K562 (cell line): ENCODE results near the gene GRAMD2B. TPM values are rescaled to one million over a fixed set of nuclear protein-coding genes. Genes with fewer than 3 reads are reported as not detected.

Experiments used
- ATAC-seq: fragments of 200-7000 bp; cut with Tn5 transposase; 3 replicates; pipeline ENCODE4 v1.9.1; 2020; ENCODE audit warnings: moderate library complexity
- BruUV-seq: library from RNA; stranded (reverse); fragments of 400-500 nt; replicated peaks from 2 replicates; lab custom pipeline; 2021; lab: Mats Ljungman, UMichigan
- CTCF ChIA-PET: fragments of 300-600 bp; formaldehyde crosslinking; extraction: SDS; loops from one replicate; lab custom pipeline; 2021; ENCODE audit warnings: low intra/inter-chr PET ratio; lab: Yijun Ruan, JAX
- POLR2A ChIA-PET: fragments of 300-600, 350-650 bp; sonication (Branson Sonifier 250); formaldehyde crosslinking; extraction: SDS; loops from one replicate; lab custom pipeline; 2021; ENCODE audit warnings: antibody characterized with exemption, inconsistent platforms; lab: Yijun Ruan, JAX
- DNase-seq, 4 experiments: peaks; one replicate each; pipeline versions ENCODE4 v3.0.0 to v3.0.0-alpha.2; 2011 to 2018; ENCODE audit warnings: low spot score in 3 of 4, mixed read lengths in 3 of 4; ENCODE audit errors: extremely low read depth in 1 of 4
- FAIRE-seq: peaks from 2 replicates; lab custom pipeline; 2011; peaks lifted over from hg19 to GRCh38; lab: Jason Lieb, UNC
- H2AFZ ChIP-seq: 2 replicates; pipeline ENCODE4 v1.6.0; 2011; ENCODE audit warnings: low read depth, low read length, control low read depth, inconsistent platforms
- H3K27ac ChIP-seq: fragments of 200-600 bp; 3 replicates; pipeline ENCODE4 v1.8.0; 2011; ENCODE audit warnings: low read depth, mild to moderate bottlenecking, control low read depth, inconsistent platforms, low read length, moderate library complexity, mixed read lengths; ENCODE audit errors: extremely low read depth
- H3K27me3 ChIP-seq, 2 experiments: fragments of 300-600 bp in 1 of 2; 2 replicates in 1 of 2; 3 replicates in 1 of 2; pipeline versions ENCODE4 v1.6.0 to v1.8.0; 2011; ENCODE audit warnings: inconsistent platforms in 2 of 2, low read length in 2 of 2, mild to moderate bottlenecking in 1 of 2, mixed read lengths in 1 of 2, moderate library complexity in 1 of 2; ENCODE audit not compliant: control insufficient read depth in 2 of 2, insufficient read depth in 2 of 2
- H3K36me3 ChIP-seq: fragments of 300-600 bp; 3 replicates; pipeline ENCODE4 v1.8.0; 2011; ENCODE audit warnings: mild to moderate bottlenecking, low read length, inconsistent platforms; ENCODE audit not compliant: control insufficient read depth, insufficient read depth
- H3K4me1 ChIP-seq, 2 experiments: fragments of 200-600 bp in 1 of 2; replicated peaks in 1 of 2; 2 replicates in 1 of 2; 3 replicates in 1 of 2; pipeline versions ENCODE4 v1.5.1 to v1.8.0; 2011; ENCODE audit warnings: inconsistent platforms in 2 of 2, low read length in 2 of 2, mild to moderate bottlenecking in 1 of 2, mixed read lengths in 1 of 2, moderate library complexity in 1 of 2; ENCODE audit not compliant: control insufficient read depth in 2 of 2, insufficient read depth in 2 of 2
- H3K4me2 ChIP-seq: 2 replicates; pipeline ENCODE4 v1.6.1; 2011; ENCODE audit warnings: low read length, control low read depth, inconsistent platforms, mixed read lengths; ENCODE audit not compliant: insufficient read depth
- H3K4me3 ChIP-seq: fragments of 200-600 bp; sonication (generic), shearing (Covaris generic); 2 replicates; pipeline ENCODE4 v1.5.1; 2016; ENCODE audit warnings: control low read depth, inconsistent platforms
- H3K79me2 ChIP-seq: fragments of 200-600 bp; 3 replicates; pipeline ENCODE4 v1.8.0; 2011; ENCODE audit warnings: low read length, inconsistent platforms; ENCODE audit not compliant: control insufficient read depth, insufficient read depth
- H3K9ac ChIP-seq, 2 experiments: 2 replicates each; pipeline versions ENCODE4 v1.6.0 to v1.6.1; 2011; ENCODE audit warnings: low read depth in 2 of 2, low read length in 2 of 2, control low read depth in 1 of 2, inconsistent platforms in 1 of 2, mild to moderate bottlenecking in 1 of 2, mixed read lengths in 1 of 2; ENCODE audit not compliant: insufficient read depth in 1 of 2
- H3K9me1 ChIP-seq: one replicate; pipeline ENCODE4 v1.6.0; 2011; ENCODE audit warnings: inconsistent platforms, mild to moderate bottlenecking, low read length, moderate library complexity; ENCODE audit not compliant: control insufficient read depth, insufficient read depth
- H3K9me3 ChIP-seq: replicated peaks from 2 replicates; pipeline ENCODE4 v1.5.1; 2011; ENCODE audit warnings: low read depth, low read length, inconsistent platforms; ENCODE audit not compliant: control insufficient read depth, insufficient read depth
- H4K20me1 ChIP-seq: replicated peaks from 2 replicates; pipeline ENCODE4 v1.6.1; 2011; ENCODE audit warnings: low read length, inconsistent platforms, mixed read lengths; ENCODE audit not compliant: control insufficient read depth, insufficient read depth
- FOXP1 ChIP-seq: sonication (generic); formaldehyde crosslinking; IDR thresholded peaks from 2 replicates; pipeline ENCODE4 v1.8.0; 2022; ENCODE audit warnings: mild to moderate bottlenecking, missing genetic modification reagents
- ZNF212 ChIP-seq: fragments of 450-650 bp; formaldehyde crosslinking; IDR thresholded peaks from 2 replicates; pipeline ENCODE4 v1.4.0; 2020; ENCODE audit warnings: mild to moderate bottlenecking
- ZNF717 ChIP-seq: fragments of 250-450 bp; sonication (Bioruptor Pico); IDR thresholded peaks from 2 replicates; pipeline ENCODE4 v1.5.0; 2021
- WGBS: fragments of 100-300 bp; shearing (Covaris generic); methylation state at CpG from one replicate; pipeline ENCODE4 v1.1.6; 2016; ENCODE audit warnings: low coverage, mixed read lengths; ENCODE audit not compliant: insufficient coverage; ENCODE audit errors: missing lambda C conversion rate; 5-methylcytosine and 5-hydroxymethylcytosine counted together
- in situ Hi-C: fragments of 300-500 bp; cut with MboI; formaldehyde crosslinking; loops from 4 replicates; pipeline ENCODE4 v1.15.0; 2018; ENCODE audit warnings: inconsistent platforms, mixed read lengths
- intact Hi-C: fragments of 100-400 bp; cut with micrococcal nuclease; formaldehyde crosslinking; loops from 2 replicates; pipeline ENCODE4 v1.14.2; 2022
- polyA plus RNA-seq, 8 experiments: library from polyadenylated mRNA; depleted of rRNA in 4 of 8; stranded (reverse) in 5 of 8; unstranded in 3 of 8; fragments of >200 nt; fragmentation: Nextera tagmentation in 2 of 8; fragmentation: Illumina TruSeq in 1 of 8; extraction: Ambion mirVana in 2 of 8; extraction: Trizol in 1 of 8; gene quantifications; 2 replicates each; pipeline versions ENCODE4 v1.2.1 to v1.2.3, GENCODE V29; 2011 to 2014; ENCODE audit warnings: inconsistent platforms in 1 of 8, missing spikeins in 1 of 8
- total RNA-seq, 7 experiments: library from RNA; depleted of rRNA in 6 of 7; stranded (reverse); fragments of >200 nt in 6 of 7; fragmentation: Illumina TruSeq in 2 of 7; extraction: Trizol in 2 of 7; gene quantifications; 2 replicates each; pipeline versions ENCODE4 v1.2.1 to v1.2.3, GENCODE V29; 2011 to 2021; ENCODE audit warnings: low replicate concordance in 1 of 7
- TF ChIP-seq, protein P1 (sequence below): sonication (generic); formaldehyde crosslinking; IDR thresholded peaks from 2 replicates; pipeline ENCODE4 v1.8.0; 2022; ENCODE audit warnings: mild to moderate bottlenecking, missing genetic modification reagents
- TF ChIP-seq, protein P2 (sequence below): fragments of 450-650 bp; IDR thresholded peaks from one replicate; pipeline ENCODE4 v1.6.1; 2018; ENCODE audit warnings: mild to moderate bottlenecking, moderate library complexity; ENCODE audit not compliant: partially characterized antibody
- TF ChIP-seq, protein P3 (sequence below): sonication (generic); formaldehyde crosslinking; IDR thresholded peaks from 2 replicates; pipeline ENCODE4 v1.5.0; 2020; ENCODE audit warnings: missing genetic modification reagents
- TF ChIP-seq, protein P4 (sequence below): sonication (generic); formaldehyde crosslinking; IDR thresholded peaks from 2 replicates; pipeline ENCODE4 v1.8.0; 2022; ENCODE audit warnings: mild to moderate bottlenecking, missing genetic modification reagents

The GRAMD2B gene
- total and polyA plus RNA-seq, 9 of the 15 experiments (the other 6 are each of a cell fraction or from before 2014, with no cell fraction given) = 0.32 to 4.2 (median 1.4) TPM

DNA sequence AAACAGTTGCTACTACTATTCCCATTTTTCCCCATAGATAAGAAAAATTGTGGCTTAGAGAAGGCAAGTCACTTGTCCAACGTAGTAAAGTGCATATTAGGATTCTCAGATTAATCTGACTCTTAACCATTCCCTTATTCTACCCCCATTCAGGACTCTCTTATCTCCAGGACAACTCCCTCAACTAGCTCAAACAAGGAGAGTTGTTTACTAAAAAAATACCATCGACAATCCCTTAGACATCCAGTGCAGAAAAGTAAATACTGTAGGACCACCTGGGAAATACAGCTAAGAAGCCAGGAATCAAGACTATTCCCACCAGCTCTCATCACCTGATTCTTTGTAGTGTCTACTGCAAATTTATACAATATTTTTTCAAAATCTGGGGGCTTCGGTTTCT is 9.4 kb upstream of the GRAMD2B start:
- TF ChIP-seq, protein P1, sequence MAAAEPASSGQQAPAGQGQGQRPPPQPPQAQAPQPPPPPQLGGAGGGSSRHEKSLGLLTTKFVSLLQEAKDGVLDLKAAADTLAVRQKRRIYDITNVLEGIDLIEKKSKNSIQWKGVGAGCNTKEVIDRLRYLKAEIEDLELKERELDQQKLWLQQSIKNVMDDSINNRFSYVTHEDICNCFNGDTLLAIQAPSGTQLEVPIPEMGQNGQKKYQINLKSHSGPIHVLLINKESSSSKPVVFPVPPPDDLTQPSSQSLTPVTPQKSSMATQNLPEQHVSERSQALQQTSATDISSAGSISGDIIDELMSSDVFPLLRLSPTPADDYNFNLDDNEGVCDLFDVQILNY (CRISPR knock-in tag) = no peak
- TF ChIP-seq FOXP1 (CRISPR knock-in tag) = no peak
- TF ChIP-seq ZNF212 (CRISPR knock-in tag) = no peak
- no peaks in the 10 kb centered on the region for H3K9me3 ChIP-seq
- ChIA-PET POLR2A (no interaction called here), CTCF (no interaction called here)
- no peaks in the 10 kb centered on the region for H3K9me1 ChIP-seq
- no peak overlapping the region for H3K4me3 ChIP-seq
- 7% methylated on average over 3 of the region's 3 CpGs for WGBS
- no TSS peak for BruUV-seq
- FAIRE-seq = no peak
- intact Hi-C loops (no loop called here), in situ Hi-C loops (no loop called here)
- no peaks in the 10 kb centered on the region for H3K36me3 ChIP-seq
- H4K20me1 ChIP-seq = no peaks in the 10 kb centered on the region
- H3K27ac ChIP-seq = no peak overlapping the region
- ATAC-seq = no peak
- H3K27me3 ChIP-seq = no peaks in the 10 kb centered on the region
- H3K79me2 ChIP-seq = no peaks in the 10 kb centered on the region
- H3K4me1 ChIP-seq = no peaks in the 10 kb centered on the region; a peak in 1 of 5 replicates
- no peak overlapping the region for H2AFZ ChIP-seq
- H3K9ac ChIP-seq = no peak overlapping the region
- DNase-seq = no peak
- H3K4me2 ChIP-seq = no peak overlapping the region

DNA sequence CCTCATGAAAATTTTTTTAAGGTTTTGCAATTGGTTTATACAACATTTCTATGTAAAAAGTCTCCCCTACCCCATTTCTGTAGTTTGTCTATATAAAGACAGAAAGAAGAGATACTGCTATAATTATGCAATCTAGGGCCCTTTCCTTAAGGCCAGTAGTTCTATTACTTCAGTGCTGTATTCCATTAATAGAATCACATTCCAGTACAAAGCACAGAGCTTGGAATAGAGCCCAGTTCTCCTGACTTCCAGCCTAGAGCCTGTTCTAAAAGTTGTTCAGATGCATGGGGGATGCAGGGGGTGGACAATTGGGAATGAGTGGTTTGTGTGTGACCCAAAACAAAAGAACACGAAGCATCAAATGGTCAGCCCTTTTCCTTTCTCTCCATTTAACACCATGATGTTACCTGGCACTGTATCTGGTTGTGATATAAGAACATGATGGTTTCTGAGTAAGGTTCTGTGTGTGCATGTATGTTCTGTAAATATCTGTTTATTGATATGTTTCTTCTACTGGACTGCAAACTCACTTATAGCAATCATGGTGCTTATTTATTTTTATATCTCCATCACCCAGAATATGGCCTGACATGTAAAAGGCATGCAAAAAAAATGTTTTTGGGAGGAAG is 8.2 kb upstream of the GRAMD2B start:
- intact Hi-C loops (no loop called here), in situ Hi-C loops (no loop called here)
- no peak for ATAC-seq
- CTCF ChIA-PET = no interaction called here
- Histone ChIP-seq H3K4me3 (no peak overlapping the region), H3K9me3 (no peaks in the 10 kb centered on the region), H3K9me1 (no peaks in the 10 kb centered on the region), H3K9ac (no peak overlapping the region), H3K27ac (no peak overlapping the region), H4K20me1 (no peaks in the 10 kb centered on the region), H2AFZ (no peak overlapping the region), H3K36me3 (no peaks in the 10 kb centered on the region), H3K27me3 (no peaks in the 10 kb centered on the region), H3K4me2 (no peak overlapping the region), H3K79me2 (no peaks in the 10 kb centered on the region), H3K4me1 (no peaks in the 10 kb centered on the region; a peak in 1 of 5 replicates)
- POLR2A ChIA-PET = no interaction called here
- WGBS = 9% methylated on average over 1 of the region's 1 CpG
- FAIRE-seq = no peak
- BruUV-seq = no TSS peak
- DNase-seq = no peak
- TF ChIP-seq, protein P2, sequence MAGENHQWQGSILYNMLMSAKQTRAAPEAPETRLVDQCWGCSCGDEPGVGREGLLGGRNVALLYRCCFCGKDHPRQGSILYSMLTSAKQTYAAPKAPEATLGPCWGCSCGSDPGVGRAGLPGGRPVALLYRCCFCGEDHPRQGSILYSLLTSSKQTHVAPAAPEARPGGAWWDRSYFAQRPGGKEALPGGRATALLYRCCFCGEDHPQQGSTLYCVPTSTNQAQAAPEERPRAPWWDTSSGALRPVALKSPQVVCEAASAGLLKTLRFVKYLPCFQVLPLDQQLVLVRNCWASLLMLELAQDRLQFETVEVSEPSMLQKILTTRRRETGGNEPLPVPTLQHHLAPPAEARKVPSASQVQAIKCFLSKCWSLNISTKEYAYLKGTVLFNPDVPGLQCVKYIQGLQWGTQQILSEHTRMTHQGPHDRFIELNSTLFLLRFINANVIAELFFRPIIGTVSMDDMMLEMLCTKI = no peak
- TF ChIP-seq, protein P3, sequence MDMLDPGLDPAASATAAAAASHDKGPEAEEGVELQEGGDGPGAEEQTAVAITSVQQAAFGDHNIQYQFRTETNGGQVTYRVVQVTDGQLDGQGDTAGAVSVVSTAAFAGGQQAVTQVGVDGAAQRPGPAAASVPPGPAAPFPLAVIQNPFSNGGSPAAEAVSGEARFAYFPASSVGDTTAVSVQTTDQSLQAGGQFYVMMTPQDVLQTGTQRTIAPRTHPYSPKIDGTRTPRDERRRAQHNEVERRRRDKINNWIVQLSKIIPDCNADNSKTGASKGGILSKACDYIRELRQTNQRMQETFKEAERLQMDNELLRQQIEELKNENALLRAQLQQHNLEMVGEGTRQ (CRISPR knock-in tag) = no peak
- TF ChIP-seq, protein P4, sequence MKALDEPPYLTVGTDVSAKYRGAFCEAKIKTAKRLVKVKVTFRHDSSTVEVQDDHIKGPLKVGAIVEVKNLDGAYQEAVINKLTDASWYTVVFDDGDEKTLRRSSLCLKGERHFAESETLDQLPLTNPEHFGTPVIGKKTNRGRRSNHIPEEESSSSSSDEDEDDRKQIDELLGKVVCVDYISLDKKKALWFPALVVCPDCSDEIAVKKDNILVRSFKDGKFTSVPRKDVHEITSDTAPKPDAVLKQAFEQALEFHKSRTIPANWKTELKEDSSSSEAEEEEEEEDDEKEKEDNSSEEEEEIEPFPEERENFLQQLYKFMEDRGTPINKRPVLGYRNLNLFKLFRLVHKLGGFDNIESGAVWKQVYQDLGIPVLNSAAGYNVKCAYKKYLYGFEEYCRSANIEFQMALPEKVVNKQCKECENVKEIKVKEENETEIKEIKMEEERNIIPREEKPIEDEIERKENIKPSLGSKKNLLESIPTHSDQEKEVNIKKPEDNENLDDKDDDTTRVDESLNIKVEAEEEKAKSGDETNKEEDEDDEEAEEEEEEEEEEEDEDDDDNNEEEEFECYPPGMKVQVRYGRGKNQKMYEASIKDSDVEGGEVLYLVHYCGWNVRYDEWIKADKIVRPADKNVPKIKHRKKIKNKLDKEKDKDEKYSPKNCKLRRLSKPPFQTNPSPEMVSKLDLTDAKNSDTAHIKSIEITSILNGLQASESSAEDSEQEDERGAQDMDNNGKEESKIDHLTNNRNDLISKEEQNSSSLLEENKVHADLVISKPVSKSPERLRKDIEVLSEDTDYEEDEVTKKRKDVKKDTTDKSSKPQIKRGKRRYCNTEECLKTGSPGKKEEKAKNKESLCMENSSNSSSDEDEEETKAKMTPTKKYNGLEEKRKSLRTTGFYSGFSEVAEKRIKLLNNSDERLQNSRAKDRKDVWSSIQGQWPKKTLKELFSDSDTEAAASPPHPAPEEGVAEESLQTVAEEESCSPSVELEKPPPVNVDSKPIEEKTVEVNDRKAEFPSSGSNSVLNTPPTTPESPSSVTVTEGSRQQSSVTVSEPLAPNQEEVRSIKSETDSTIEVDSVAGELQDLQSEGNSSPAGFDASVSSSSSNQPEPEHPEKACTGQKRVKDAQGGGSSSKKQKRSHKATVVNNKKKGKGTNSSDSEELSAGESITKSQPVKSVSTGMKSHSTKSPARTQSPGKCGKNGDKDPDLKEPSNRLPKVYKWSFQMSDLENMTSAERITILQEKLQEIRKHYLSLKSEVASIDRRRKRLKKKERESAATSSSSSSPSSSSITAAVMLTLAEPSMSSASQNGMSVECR = no peak
- no peak for TF ChIP-seq ZNF717 (CRISPR knock-in tag)
